Erythroblast (primary cell): ENCODE data around the gene TPSAB1.

ENCODE experiments used
- DNase-seq, 2 experiments: peaks; one replicate each; lab custom pipeline; 2025; lab: John Stamatoyannopoulos, UW
- GATA1 ChIP-seq: IDR thresholded peaks from 2 replicates; pipeline ENCODE4 v1.6.1; 2011; ENCODE audit warnings: low read depth, mild to moderate bottlenecking, control low read depth, low read length, moderate library complexity
- POLR2A ChIP-seq: IDR thresholded peaks from 2 replicates; pipeline ENCODE4 v1.6.1; 2011; ENCODE audit warnings: mild to moderate bottlenecking, low read length

Gene TPSAB1

GRCh38 chr16:1274767-1275166 is 34.3 kb downstream of the TPSAB1 start:
- no peak for TF ChIP-seq POLR2A
- TF ChIP-seq GATA1, result no peak
- DNase-seq, result peak in 1 of 2 experiments; percentile 43

DNA sequence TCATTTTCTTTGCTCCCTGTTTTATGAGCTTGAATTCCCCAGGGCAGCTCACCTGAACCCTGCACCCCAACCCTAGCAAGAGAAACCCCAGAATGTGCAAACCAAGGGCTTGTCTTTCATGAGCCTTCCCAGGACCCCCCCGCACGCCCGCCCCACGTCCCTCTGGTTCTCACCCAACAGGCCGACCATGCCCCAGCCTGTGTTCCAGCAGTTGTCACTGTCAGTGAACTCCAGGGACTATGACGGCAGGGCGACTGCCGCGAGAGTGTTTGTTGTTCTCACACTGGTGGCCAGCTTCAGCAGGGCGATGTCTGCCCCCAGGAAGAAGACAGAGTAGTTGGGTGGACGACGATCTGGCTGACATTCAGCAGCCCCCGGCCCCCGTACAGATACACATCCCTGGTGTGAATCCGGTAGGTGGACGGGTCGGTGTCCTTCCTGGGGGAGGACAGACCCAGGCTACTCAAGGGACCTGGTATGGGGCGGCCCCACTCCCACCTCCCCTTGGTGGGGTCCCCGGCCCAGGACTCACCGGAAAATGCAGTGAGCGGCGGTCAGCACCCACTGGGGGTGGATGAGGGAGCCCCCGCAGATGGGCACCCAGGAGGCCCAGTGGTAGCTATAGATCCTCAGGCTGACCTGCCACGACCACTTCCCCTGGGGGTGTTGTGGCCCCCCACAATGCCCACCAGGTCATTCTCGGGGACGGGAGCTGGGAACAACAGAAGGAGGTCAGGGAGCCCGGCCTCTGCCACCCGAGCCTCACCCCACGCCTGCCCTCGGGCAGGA is 35.5 kb downstream of the TPSAB1 start:
- no peak for DNase-seq
- TF ChIP-seq GATA1 (no peak), POLR2A (no peak)

DNA sequence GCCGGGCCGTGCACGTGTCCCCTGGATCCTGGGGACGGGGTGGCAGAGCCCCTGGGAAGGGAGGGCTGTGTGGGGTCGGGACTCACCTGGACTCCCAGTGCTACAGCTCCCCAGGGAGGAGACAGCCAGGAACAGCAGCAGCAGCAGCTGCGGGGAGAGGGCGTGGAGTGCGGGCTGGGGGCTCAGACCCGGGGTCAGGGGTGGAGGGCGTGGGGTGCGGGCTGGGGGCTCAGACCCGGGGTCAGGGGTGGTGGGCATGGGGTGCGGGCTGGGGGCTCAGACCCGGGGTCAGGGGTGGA is 36.0 kb downstream of the TPSAB1 start:
- no peak for DNase-seq
- no peak for TF ChIP-seq POLR2A

- no peak for TF ChIP-seq GATA1
- no peak for TF ChIP-seq POLR2A
- DNase-seq, result no peak
These were observed 36.7 kb downstream of the TPSAB1 start for GRCh38 chr16:1277151-1277598.

- no peak for TF ChIP-seq GATA1
- TF ChIP-seq POLR2A, result no peak
- no peak for DNase-seq
These were observed 37.2 kb downstream of the TPSAB1 start for GRCh38 chr16:1277617-1278282.

- no peak for DNase-seq
- TF ChIP-seq POLR2A, result no peak
- TF ChIP-seq GATA1, result no peak
These were observed 38.0 kb downstream of the TPSAB1 start for GRCh38 chr16:1278477-1278876.

DNA sequence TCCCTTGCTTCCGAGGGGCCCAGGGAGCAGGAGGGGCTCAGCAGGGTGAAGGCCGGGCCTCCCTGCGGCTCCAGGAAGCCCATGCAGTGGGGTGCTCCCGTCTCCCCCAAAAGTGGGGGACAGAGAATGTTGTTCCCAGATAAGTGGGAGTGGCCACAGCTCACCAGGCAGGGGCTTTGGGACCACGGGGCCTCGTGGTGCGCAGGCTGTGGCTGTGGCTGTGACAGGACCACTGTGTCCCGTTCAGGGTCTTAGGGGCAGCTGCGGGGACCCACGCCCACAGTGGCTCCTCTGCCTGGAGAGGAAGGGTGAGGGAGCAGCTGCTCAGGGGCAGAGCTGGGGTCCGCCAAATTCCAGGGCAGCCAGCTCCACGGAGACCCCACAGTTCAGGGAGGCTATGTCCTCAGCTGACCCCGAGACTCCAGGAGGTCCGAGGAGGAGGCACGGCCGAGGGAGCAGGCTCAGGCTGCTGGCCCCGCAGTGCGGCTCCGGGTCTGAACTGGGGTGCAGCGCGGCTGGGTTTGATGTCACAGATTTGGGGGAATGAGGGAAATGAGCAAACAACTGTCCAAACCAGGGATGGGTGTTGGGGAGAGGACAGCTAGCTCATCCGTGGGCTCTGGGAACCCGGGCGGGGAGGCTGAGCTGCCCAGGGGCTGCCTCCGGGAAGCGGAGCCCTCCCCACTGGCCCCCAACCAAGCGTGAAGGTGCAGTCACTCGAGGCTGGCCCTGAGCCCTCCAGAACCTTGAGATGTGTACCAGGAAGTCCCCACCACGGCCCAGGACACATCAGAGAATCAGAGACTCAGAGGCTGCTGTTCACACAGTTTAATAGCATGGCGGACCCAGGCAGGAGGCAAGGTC is 38.8 kb downstream of the TPSAB1 start:
- TF ChIP-seq POLR2A (no peak), GATA1 (no peak)
- no peak for DNase-seq

GRCh38 chr16:1279945-1280589 is 39.6 kb downstream of the TPSAB1 start:
- no peak for TF ChIP-seq GATA1
- no peak for TF ChIP-seq POLR2A
- no peak for DNase-seq

DNA sequence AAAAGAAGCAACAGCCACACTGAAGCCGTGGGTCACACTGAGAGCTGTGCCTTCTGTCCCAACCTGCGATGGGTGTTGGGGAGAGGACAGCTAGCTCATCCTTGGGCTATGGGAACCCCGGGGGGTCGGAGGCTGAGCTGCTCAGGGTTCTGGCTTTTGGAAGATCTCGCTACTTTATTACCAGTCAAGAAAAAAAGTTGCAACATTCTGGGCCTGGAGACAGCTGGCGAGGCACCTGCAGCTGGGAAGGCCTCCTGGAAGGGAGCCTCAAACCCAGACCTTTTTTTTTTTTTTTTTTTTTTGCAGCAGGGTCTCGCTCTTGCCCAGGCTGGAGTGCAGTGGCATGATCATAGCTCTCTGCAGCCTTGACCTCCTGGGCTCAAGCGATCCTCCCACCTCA is 40.3 kb downstream of the TPSAB1 start:
- DNase-seq, result no peak
- TF ChIP-seq GATA1, result no peak
- TF ChIP-seq POLR2A, result no peak

GRCh38 chr16:1281517-1281916 is 41.0 kb downstream of the TPSAB1 start:
- TF ChIP-seq GATA1, result no peak
- no peak for TF ChIP-seq POLR2A
- DNase-seq, result no peak

GRCh38 chr16:1282324-1282973 is 41.9 kb downstream of the TPSAB1 start:
- no peak for DNase-seq
- TF ChIP-seq POLR2A (no peak), GATA1 (no peak)

DNA sequence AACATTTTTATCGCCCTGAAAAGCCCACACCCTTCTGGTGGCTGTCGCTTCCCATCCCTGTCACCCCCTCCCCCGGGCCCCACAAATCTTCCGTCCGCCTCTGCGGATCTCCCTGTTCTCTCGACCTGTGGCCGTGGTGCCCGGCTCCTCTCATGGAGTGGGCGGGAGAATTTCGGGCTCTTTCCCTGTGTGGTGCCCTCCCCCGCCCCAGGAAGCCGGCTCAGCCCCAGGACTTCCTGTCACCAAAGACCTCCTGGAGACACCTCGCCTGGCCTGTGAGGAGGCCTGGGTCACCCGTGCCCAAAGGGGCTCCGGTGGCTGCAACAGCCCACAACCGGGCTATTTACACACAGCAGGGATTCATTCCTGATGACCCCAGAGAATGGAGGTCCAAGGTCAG is 42.8 kb downstream of the TPSAB1 start:
- no peak for TF ChIP-seq POLR2A
- no peak for TF ChIP-seq GATA1
- DNase-seq, result no peak
